DOHH2 (cell line): ENCODE results near the gene KCNJ6.
"Not testable (repeated sequence)": the region's sequence is repeated elsewhere in the genome, so short reads cannot be mapped to it uniquely, and the experiment has no call there.

ENCODE experiments used
- CTCF ChIP-seq: fragments of 200-600 bp; sonication (generic); IDR thresholded peaks from one replicate; pipeline ENCODE4 v1.5.1; 2014; ENCODE audit warnings: antibody characterized with exemption, mild to moderate bottlenecking, low read depth, low read length; ENCODE audit not compliant: poor library complexity, severe bottlenecking
- EZH2phosphoT487 ChIP-seq: fragments of 200-600 bp; sonication (generic); IDR thresholded peaks from 2 replicates; pipeline ENCODE4 v1.6.1; 2017; ENCODE audit warnings: borderline replicate concordance, mild to moderate bottlenecking, antibody characterized with exemption, low read length, moderate library complexity, mixed read lengths

- not testable (repeated sequence) for TF ChIP-seq CTCF, EZH2phosphoT487
These were observed 4.0 kb upstream of the KCNJ6 start for GRCh38 chr21:37920302-37920701.
